ENCODE data around the gene DONSON. TPM values are rescaled to one million over a fixed set of nuclear protein-coding genes. Genes with fewer than 3 reads are reported as not detected.
"Not testable (repeated sequence)": the region's sequence is repeated elsewhere in the genome, so short reads cannot be mapped to it uniquely, and the experiment has no call there.

Gene DONSON
- total RNA-seq, 2 donors from 2014 or later = 5.6 to 6.5 TPM

DNA sequence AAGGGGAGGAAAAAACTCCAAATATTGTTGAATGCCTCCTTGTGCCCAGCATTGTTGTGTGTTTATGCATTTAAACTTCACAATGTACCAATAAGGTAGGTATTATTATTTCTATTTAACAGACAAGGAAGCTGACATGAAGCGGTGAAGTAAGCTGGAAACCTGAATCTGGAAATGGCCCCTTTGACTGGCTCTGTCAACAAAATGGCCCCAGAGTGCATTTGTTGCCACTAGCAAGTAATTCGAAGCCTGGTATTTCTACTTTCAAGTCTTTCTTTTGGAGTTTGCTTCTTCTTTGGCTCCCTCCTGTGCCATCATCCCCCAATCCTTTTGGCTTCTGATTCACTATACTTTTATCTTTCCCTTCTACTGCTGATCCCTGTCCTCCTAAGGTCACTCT, 29.9 kb upstream of the DONSON start:
- WGBS, 2 donors = 93 to 94% methylated on average over 2 of the region's 2 CpGs
- Histone ChIP-seq H3K4me1 (no peaks in the 10 kb centered on the region), H3K27ac (no peak overlapping the region), H3K27me3 (no peaks in the 10 kb centered on the region), H3K4me3 (no peak overlapping the region), H3K9me3 (no peaks in the 10 kb centered on the region), H3K36me3 (replicated peaks in 1 of 2; ENCODE audit: insufficient read depth in 1 of 2, low read depth in 2 of 2) (peaks cover 3 to 4% of the 10 kb centered on the region in 2 donors)
- DNase-seq = no peak
- intact Hi-C loops (cut with DNase I) = no loop called here
- no peak for TF ChIP-seq POLR2A (IDR thresholded peaks at IDR 0.05)
- TF ChIP-seq, protein P1, sequence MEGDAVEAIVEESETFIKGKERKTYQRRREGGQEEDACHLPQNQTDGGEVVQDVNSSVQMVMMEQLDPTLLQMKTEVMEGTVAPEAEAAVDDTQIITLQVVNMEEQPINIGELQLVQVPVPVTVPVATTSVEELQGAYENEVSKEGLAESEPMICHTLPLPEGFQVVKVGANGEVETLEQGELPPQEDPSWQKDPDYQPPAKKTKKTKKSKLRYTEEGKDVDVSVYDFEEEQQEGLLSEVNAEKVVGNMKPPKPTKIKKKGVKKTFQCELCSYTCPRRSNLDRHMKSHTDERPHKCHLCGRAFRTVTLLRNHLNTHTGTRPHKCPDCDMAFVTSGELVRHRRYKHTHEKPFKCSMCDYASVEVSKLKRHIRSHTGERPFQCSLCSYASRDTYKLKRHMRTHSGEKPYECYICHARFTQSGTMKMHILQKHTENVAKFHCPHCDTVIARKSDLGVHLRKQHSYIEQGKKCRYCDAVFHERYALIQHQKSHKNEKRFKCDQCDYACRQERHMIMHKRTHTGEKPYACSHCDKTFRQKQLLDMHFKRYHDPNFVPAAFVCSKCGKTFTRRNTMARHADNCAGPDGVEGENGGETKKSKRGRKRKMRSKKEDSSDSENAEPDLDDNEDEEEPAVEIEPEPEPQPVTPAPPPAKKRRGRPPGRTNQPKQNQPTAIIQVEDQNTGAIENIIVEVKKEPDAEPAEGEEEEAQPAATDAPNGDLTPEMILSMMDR (IDR thresholded peaks at IDR 0.05) = no peak
- ATAC-seq = no peak

DNA sequence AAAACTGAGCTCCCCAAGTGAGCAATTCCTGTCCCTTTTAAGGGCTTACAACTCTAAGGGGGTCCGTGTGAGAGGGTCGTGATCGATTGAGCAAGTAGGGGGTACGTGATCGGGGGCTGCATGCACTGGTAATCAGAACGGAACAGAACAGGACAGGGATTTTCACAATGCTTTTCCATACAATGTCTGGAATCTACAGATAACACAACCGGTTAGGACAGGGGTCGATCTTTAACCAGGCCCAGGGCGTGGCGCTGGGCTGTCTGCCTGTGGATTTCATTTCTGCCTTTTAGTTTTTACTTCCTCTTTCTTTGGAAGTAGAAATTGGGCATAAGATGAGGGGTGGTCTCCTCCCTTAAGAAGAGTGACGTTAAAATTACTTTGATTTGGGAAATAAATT, 29.1 kb upstream of the DONSON start:
- H3K27ac ChIP-seq; ATAC-seq; H3K4me3 ChIP-seq; intact Hi-C loops (cut with DNase I); H3K36me3 ChIP-seq (replicated peaks in 1 of 2; ENCODE audit: insufficient read depth in 1 of 2, low read depth in 2 of 2); DNase-seq; H3K9me3 ChIP-seq; H3K4me1 ChIP-seq; H3K27me3 ChIP-seq: not testable (repeated sequence)
- WGBS, 2 donors = 83 to 86% methylated on average over 11 of the region's 11 CpGs

DNA sequence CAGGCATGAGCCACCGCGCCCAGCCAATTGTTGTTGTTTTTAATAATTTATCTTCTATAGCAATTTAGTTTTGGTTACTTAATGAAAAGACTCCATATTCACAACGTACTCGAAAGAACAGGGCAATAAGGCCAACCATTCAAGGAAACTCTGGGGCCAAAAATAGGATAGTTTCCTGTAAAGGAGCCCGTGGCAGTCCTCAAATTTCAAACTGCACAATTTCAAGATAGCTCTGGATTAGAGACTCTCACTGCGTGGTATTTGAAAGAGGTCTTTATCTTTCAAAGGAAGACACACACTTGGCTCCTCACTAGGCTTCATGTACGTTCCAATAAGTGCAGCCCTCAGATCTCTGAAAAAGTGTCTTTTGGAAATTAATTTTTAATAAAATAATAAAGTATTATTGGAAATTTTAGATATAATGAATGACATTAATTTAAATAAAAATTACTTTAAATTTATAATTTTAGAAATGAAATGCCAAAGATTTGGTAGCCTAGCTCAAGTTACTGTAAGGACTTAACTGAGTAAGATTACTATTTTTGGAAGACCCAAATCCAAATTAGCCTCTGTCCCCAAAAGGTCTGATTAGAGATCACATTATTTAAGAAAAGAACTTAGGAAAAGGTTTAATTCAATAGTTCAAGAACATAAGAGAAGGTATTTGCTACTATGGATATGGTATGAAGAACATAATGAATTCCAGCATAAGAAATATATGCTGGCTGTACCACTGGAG, 22.7 kb upstream of the DONSON start:
- no peak for ATAC-seq
- no peak overlapping the region for H3K27ac ChIP-seq
- no peaks in the 10 kb centered on the region for H3K4me1 ChIP-seq
- WGBS, 2 donors = 92 to 94% methylated on average over 7 of the region's 7 CpGs
- intact Hi-C loops (cut with DNase I) = no loop called here
- H3K9me3 ChIP-seq = no peaks in the 10 kb centered on the region
- no peak for DNase-seq
- peaks cover 0 to 2% of the 10 kb centered on the region in 2 donors for H3K36me3 ChIP-seq (replicated peaks in 1 of 2; ENCODE audit: insufficient read depth in 1 of 2, low read depth in 2 of 2)
- TF ChIP-seq, protein P1 (IDR thresholded peaks at IDR 0.05) = no peak
- no peak for TF ChIP-seq POLR2A (IDR thresholded peaks at IDR 0.05)
- no peaks in the 10 kb centered on the region for H3K27me3 ChIP-seq
- H3K4me3 ChIP-seq = no peak overlapping the region

DNA sequence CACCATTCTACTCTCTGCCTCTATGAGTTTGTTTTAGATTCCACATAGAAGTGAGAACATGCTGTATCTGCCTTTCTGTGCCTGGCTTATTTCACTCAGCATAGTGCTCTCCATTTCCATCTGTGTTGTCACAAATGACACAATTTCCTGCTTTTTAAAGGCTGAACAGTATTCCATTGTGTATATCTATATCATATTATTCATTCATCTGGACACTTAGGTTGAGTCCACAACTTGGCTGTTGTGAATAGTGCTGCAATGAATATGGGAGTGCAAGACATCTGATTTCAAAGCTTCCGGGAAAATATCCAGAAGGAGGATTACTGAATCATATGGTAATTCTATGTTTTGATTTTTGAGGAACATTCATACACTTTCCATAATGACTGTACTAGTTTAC, 20.1 kb upstream of the DONSON start:
- H3K4me1 ChIP-seq = no peaks in the 10 kb centered on the region
- intact Hi-C loops (cut with DNase I) = no loop called here

DNA sequence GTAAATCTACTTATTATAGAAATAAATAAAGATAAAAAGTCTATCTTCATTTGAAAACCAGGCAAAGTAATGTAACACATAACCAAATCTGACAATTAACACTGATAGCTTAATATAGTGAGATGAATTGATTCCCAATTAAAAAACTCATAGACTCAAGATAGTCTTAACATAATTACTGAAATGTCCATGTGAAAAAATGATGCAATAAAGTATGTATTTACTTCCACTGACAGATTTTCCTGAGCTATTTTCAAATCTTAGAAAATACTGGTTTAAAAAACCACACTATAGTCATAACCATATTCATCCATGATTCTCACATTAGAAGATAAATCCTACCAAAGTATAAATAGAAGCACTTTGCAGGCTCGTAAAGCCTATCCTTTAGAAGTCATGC, 9.6 kb upstream of the DONSON start:
- Histone ChIP-seq H3K27ac (no peak overlapping the region), H3K9me3 (no peaks in the 10 kb centered on the region), H3K27me3 (no peaks in the 10 kb centered on the region), H3K4me3 (no peak overlapping the region), H3K36me3 (replicated peaks in 1 of 2; ENCODE audit: insufficient read depth in 1 of 2, low read depth in 2 of 2) (peaks cover 0 to 15% of the 10 kb centered on the region in 2 donors), H3K4me1 (no peaks in the 10 kb centered on the region)
- no peak for ATAC-seq
- intact Hi-C loops (cut with DNase I) = no loop called here
- TF ChIP-seq, protein P1 (IDR thresholded peaks at IDR 0.05) = no peak
- no peak for TF ChIP-seq POLR2A (IDR thresholded peaks at IDR 0.05)
- DNase-seq = no peak
- WGBS, 2 donors = 81 to 89% methylated on average over 1 of the region's 1 CpG

More for the DNA sequence above, 20.1 kb upstream of the DONSON start:
- Histone ChIP-seq H3K9me3 (no peaks in the 10 kb centered on the region), H3K27ac (no peak overlapping the region), H3K27me3 (no peaks in the 10 kb centered on the region), H3K36me3 (replicated peaks in 1 of 2; ENCODE audit: insufficient read depth in 1 of 2, low read depth in 2 of 2) (peaks cover 0 to 2% of the 10 kb centered on the region in 2 donors), H3K4me3 (no peak overlapping the region)
- TF ChIP-seq, protein P1 (IDR thresholded peaks at IDR 0.05) = no peak
- TF ChIP-seq POLR2A (IDR thresholded peaks at IDR 0.05) = no peak
- 45 to 79% methylated on average over 1 of the region's 1 CpG for WGBS, 2 donors
- DNase-seq (no peak), ATAC-seq (no peak)

Data from body of pancreas (tissue), 4 donors.